Measurements from ENCODE around the gene COX20.

COX20 gene

GRCh38 chr1:244863491-244864252 is 28.2 kb downstream of the COX20 start:
- WGBS (ENCODE audit: insufficient coverage, insufficient read length) = no CpG with 5 or more reads among the region's 92 CpGs
- Histone ChIP-seq H3K27me3 (ENCODE audit: control insufficient read depth, insufficient read depth, low read length) (no peaks in the 10 kb centered on the region), H3K9me3 (ENCODE audit: control insufficient read depth, insufficient read depth, low read length) (no peaks in the 10 kb centered on the region), H3K4me1 (ENCODE audit: control insufficient read depth, insufficient read depth, low read length) (no peaks in the 10 kb centered on the region), H3K27ac (ENCODE audit: low read length) (no peak overlapping the region), H3K36me3 (ENCODE audit: control insufficient read depth, insufficient read depth, low read length) (peaks cover 17% of the 10 kb centered on the region; the same call in 1 of the 2 replicates), H3K4me3 (ENCODE audit: low read length) (peak overlapping the region; percentile 78)
- no peak for DNase-seq (ENCODE audit: low read depth, low spot score)

GRCh38 chr1:244864253-244865027 is 29.0 kb downstream of the COX20 start, which contains the start of gene HNRNPU:
Gene HNRNPU, minus strand, starts transcription at chr1:244864543. Its CDS starts 236 bp downstream, at chr1:244864307.
- no CpG with 5 or more reads among the region's 71 CpGs for WGBS (ENCODE audit: insufficient coverage, insufficient read length)
- no peak within 1 kb of the TSS for H3K27ac ChIP-seq (ENCODE audit: low read length)

GRCh38 chr1:244865028-244865371 is 29.5 kb downstream of the COX20 start:
- WGBS (ENCODE audit: insufficient coverage, insufficient read length) = no CpG with 5 or more reads among the region's 9 CpGs
- H3K4me3 ChIP-seq (ENCODE audit: low read length) = peak overlapping the region; percentile 78; the same call in 1 of the 2 replicates
- H3K36me3 ChIP-seq (ENCODE audit: control insufficient read depth, insufficient read depth, low read length) = peaks cover 12% of the 10 kb centered on the region; the same call in 1 of the 2 replicates
- H3K9me3 ChIP-seq (ENCODE audit: control insufficient read depth, insufficient read depth, low read length) = no peaks in the 10 kb centered on the region
- no peaks in the 10 kb centered on the region for H3K27me3 ChIP-seq (ENCODE audit: control insufficient read depth, insufficient read depth, low read length)
- no peak for DNase-seq (ENCODE audit: low read depth, low spot score)
- no peaks in the 10 kb centered on the region for H3K4me1 ChIP-seq (ENCODE audit: control insufficient read depth, insufficient read depth, low read length)
- no peak overlapping the region for H3K27ac ChIP-seq (ENCODE audit: low read length)

More at GRCh38 chr1:244864253-244865027, 29.0 kb downstream of the COX20 start, which contains the start of gene HNRNPU:
- H3K4me1 ChIP-seq (ENCODE audit: control insufficient read depth, insufficient read depth, low read length) = no peaks in the 10 kb centered on the region
- H3K27me3 ChIP-seq (ENCODE audit: control insufficient read depth, insufficient read depth, low read length) = no peaks in the 10 kb centered on the region
- peak; percentile 87 for DNase-seq (ENCODE audit: low read depth, low spot score)
- peaks cover 15% of the 10 kb centered on the region; the same call in 1 of the 2 replicates for H3K36me3 ChIP-seq (ENCODE audit: control insufficient read depth, insufficient read depth, low read length)
- H3K4me3 ChIP-seq (ENCODE audit: low read length) = peak within 1 kb of the TSS; percentile 78
- H3K9me3 ChIP-seq (ENCODE audit: control insufficient read depth, insufficient read depth, low read length) = no peaks in the 10 kb centered on the region

GRCh38 chr1:244865820-244866219 is 30.4 kb downstream of the COX20 start:
- H3K36me3 ChIP-seq (ENCODE audit: control insufficient read depth, insufficient read depth, low read length) = peaks cover 6% of the 10 kb centered on the region; the same call in 1 of the 2 replicates
- no peak overlapping the region for H3K4me3 ChIP-seq (ENCODE audit: low read length)
- no peaks in the 10 kb centered on the region for H3K4me1 ChIP-seq (ENCODE audit: control insufficient read depth, insufficient read depth, low read length)
- DNase-seq (ENCODE audit: low read depth, low spot score) = no peak
- no peaks in the 10 kb centered on the region for H3K27me3 ChIP-seq (ENCODE audit: control insufficient read depth, insufficient read depth, low read length)
- no peak overlapping the region for H3K27ac ChIP-seq (ENCODE audit: low read length)
- no peaks in the 10 kb centered on the region for H3K9me3 ChIP-seq (ENCODE audit: control insufficient read depth, insufficient read depth, low read length)
- no CpG with 5 or more reads among the region's 3 CpGs for WGBS (ENCODE audit: insufficient coverage, insufficient read length)

GRCh38 chr1:244866355-244866754 is 30.9 kb downstream of the COX20 start:
- DNase-seq (ENCODE audit: low read depth, low spot score) = no peak
- Histone ChIP-seq H3K9me3 (ENCODE audit: control insufficient read depth, insufficient read depth, low read length) (no peaks in the 10 kb centered on the region), H3K4me3 (ENCODE audit: low read length) (no peak overlapping the region), H3K27ac (ENCODE audit: low read length) (no peak overlapping the region), H3K27me3 (ENCODE audit: control insufficient read depth, insufficient read depth, low read length) (no peaks in the 10 kb centered on the region), H3K36me3 (ENCODE audit: control insufficient read depth, insufficient read depth, low read length) (peaks cover 4% of the 10 kb centered on the region; the same call in 1 of the 2 replicates), H3K4me1 (ENCODE audit: control insufficient read depth, insufficient read depth, low read length) (no peaks in the 10 kb centered on the region)
- WGBS (ENCODE audit: insufficient coverage, insufficient read length) = no CpG with 5 or more reads among the region's 1 CpG

GRCh38 chr1:244868484-244869363 is 33.3 kb downstream of the COX20 start:
- no peaks in the 10 kb centered on the region for H3K27me3 ChIP-seq (ENCODE audit: control insufficient read depth, insufficient read depth, low read length)
- DNase-seq (ENCODE audit: low read depth, low spot score) = no peak
- H3K36me3 ChIP-seq (ENCODE audit: control insufficient read depth, insufficient read depth, low read length) = no peaks in the 10 kb centered on the region
- WGBS (ENCODE audit: insufficient coverage, insufficient read length) = no CpG with 5 or more reads among the region's 23 CpGs
- no peak overlapping the region for H3K27ac ChIP-seq (ENCODE audit: low read length)
- H3K4me1 ChIP-seq (ENCODE audit: control insufficient read depth, insufficient read depth, low read length) = no peaks in the 10 kb centered on the region
- H3K9me3 ChIP-seq (ENCODE audit: control insufficient read depth, insufficient read depth, low read length) = no peaks in the 10 kb centered on the region
- no peak overlapping the region for H3K4me3 ChIP-seq (ENCODE audit: low read length)

- no peaks in the 10 kb centered on the region for H3K9me3 ChIP-seq (ENCODE audit: control insufficient read depth, insufficient read depth, low read length)
- H3K4me3 ChIP-seq (ENCODE audit: low read length) = no peak overlapping the region
- DNase-seq (ENCODE audit: low read depth, low spot score) = no peak
- H3K27ac ChIP-seq (ENCODE audit: low read length) = no peak overlapping the region
- no peaks in the 10 kb centered on the region for H3K4me1 ChIP-seq (ENCODE audit: control insufficient read depth, insufficient read depth, low read length)
- H3K27me3 ChIP-seq (ENCODE audit: control insufficient read depth, insufficient read depth, low read length) = no peaks in the 10 kb centered on the region
- WGBS (ENCODE audit: insufficient coverage, insufficient read length) = no CpG with 5 or more reads among the region's 12 CpGs
- H3K36me3 ChIP-seq (ENCODE audit: control insufficient read depth, insufficient read depth, low read length) = no peaks in the 10 kb centered on the region
Observed at GRCh38 chr1:244869364-244869827, 33.9 kb downstream of the COX20 start.

GRCh38 chr1:244869950-244870349 is 34.5 kb downstream of the COX20 start:
- WGBS (ENCODE audit: insufficient coverage, insufficient read length) = no CpG with 5 or more reads among the region's 4 CpGs
- Histone ChIP-seq H3K4me3 (ENCODE audit: low read length) (no peak overlapping the region), H3K36me3 (ENCODE audit: control insufficient read depth, insufficient read depth, low read length) (no peaks in the 10 kb centered on the region), H3K9me3 (ENCODE audit: control insufficient read depth, insufficient read depth, low read length) (no peaks in the 10 kb centered on the region), H3K4me1 (ENCODE audit: control insufficient read depth, insufficient read depth, low read length) (no peaks in the 10 kb centered on the region), H3K27ac (ENCODE audit: low read length) (no peak overlapping the region), H3K27me3 (ENCODE audit: control insufficient read depth, insufficient read depth, low read length) (no peaks in the 10 kb centered on the region)
- DNase-seq (ENCODE audit: low read depth, low spot score) = no peak

- Histone ChIP-seq H3K9me3 (ENCODE audit: control insufficient read depth, insufficient read depth, low read length) (no peaks in the 10 kb centered on the region), H3K4me1 (ENCODE audit: control insufficient read depth, insufficient read depth, low read length) (no peaks in the 10 kb centered on the region; the same call in 1 of the 2 replicates), H3K27me3 (ENCODE audit: control insufficient read depth, insufficient read depth, low read length) (no peaks in the 10 kb centered on the region), H3K36me3 (ENCODE audit: control insufficient read depth, insufficient read depth, low read length) (no peaks in the 10 kb centered on the region), H3K27ac (ENCODE audit: low read length) (no peak overlapping the region), H3K4me3 (ENCODE audit: low read length) (no peak overlapping the region)
- WGBS (ENCODE audit: insufficient coverage, insufficient read length) = no CpG with 5 or more reads among the region's 7 CpGs
- DNase-seq (ENCODE audit: low read depth, low spot score) = peak; percentile 64
Observed at GRCh38 chr1:244874974-244875579, 39.6 kb downstream of the COX20 start.
